ENCODE measurements around the gene AKR1E2. TPM values are rescaled to one million over a fixed set of nuclear protein-coding genes. Genes with fewer than 3 reads are reported as not detected.

AKR1E2 gene
- total and polyA plus RNA-seq, 2 of the 8 experiments (the other 6 are each of a cell fraction or from before 2014, with no cell fraction given): 2.6 to 3.5 TPM

GRCh38 chr10:4833286-4833685, 7.3 kb downstream of the AKR1E2 start (continued):
- TF ChIP-seq CHD7 (IDR thresholded peaks at IDR 0.05; ENCODE audit: insufficient replicate concordance, low read length): no peak
